HL-60/S4 (cell line): ENCODE measurements around the gene POLR2J3.
"Not testable (repeated sequence)": the region's sequence is repeated elsewhere in the genome, so short reads cannot be mapped to it uniquely, and the experiment has no call there.

Source experiments
- in situ Hi-C: fragments of 300-500 bp; cut with MboI; formaldehyde crosslinking; loops from 2 replicates; pipeline ENCODE4 v1.14.3; 2022; ENCODE audit warnings: low sequenced_read_pairs

The POLR2J3 gene

GRCh38 chr7:102527182-102527581 lies 45.2 kb downstream of the POLR2J3 start:
- in situ Hi-C loops, result not testable (repeated sequence)

GRCh38 chr7:102524803-102525202 lies 47.6 kb downstream of the POLR2J3 start:
- in situ Hi-C loops, result not testable (repeated sequence)

DNA sequence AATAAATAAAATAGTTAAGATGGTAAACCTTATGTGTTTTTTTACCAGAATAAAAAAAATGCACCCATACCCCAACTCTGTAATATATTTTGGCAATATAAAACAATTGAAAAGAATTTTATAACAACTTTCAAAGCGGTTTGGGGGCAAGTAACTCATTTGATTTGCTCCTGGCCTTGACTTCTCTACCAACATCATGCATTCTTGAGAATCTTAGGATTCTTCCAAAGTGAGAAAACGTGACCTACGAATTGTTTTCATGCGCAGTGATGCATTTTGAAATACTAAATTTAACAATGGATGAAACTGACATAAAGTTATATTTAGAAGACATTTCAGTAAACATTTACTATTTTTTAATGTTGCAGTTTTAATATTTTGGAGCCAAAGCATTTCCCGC lies 51.6 kb downstream of the POLR2J3 start:
- in situ Hi-C loops, result not testable (repeated sequence)

GRCh38 chr7:102517550-102518147 lies 54.7 kb downstream of the POLR2J3 start, which contains the start of gene RASA4B:
TSS of gene RASA4B (minus strand) at chr7:102517777. CDS start at chr7:102517710, 67 bp downstream.
- in situ Hi-C loops, result not testable (repeated sequence)
